Measurements from ENCODE around the gene GSTA5.
A peak's percentile ranks its signal among the peaks of the same experiment; 100 is the strongest.
"Not testable (repeated sequence)": the region's sequence is repeated elsewhere in the genome, so short reads cannot be mapped to it uniquely, and the experiment has no call there.

GSTA5 gene

DNA sequence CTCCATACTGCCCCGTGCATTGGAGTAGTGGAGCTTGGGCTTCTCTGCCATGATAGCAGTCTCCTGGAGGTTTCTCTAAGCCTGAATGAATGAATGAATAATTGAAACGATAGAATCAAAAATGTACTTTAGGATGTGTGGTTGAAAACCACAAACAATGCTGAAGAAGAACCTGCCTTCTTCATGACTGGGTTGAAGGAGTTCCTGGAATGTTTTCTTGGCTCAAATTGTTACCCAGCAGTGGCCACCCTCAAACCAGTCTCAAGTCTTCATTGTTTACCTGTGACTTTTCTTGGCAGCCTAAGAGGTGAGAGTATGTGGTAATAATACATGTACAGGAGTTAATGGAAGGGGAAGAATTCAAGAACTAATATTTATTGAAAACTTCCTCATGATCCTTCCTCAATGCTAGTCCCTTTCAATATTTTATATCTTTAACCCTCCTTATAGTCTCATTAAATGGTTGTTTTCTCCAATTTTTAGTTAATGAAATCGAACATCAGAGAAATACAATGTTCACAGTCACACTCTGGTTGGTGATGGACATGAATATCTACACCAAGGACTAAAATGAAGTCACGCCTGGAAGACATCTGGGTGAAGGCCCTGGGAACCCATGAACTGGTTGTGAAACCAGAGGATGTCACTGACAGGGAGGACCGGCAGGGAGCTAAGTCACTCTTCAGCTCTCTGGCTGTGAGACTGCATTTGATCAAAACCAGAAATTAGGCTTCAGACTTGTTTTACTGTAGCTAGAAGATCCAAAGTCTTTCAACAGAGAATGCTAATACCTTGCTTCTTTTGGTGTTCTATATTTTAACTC, at the start of gene GSTA5:
Gene GSTA5 (minus strand): TSS at position 51 of the 823 bp plus-strand sequence.
- no peak for DNase-seq (ENCODE audit: low read depth)

DNA sequence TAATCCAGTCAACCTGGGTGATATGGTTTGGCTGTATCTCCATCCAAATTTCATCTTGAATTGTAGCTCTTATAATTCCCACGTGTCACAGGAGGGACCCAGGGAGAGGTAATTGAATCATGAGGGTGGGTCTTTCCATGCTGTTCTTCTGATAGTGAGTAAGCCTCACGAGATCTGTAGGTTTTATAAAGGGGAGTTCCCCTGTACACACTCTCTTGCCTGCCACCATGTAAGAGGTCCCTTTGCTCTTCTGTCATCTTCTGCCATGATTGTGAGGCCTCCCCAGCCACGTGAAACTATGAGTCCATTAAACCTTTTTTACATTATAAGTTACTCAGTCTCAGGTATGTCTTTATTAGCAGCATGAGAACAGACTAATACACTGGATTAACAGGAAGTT, 49.4 kb upstream of the GSTA5 start:
- no peak for DNase-seq (ENCODE audit: low read depth)

DNA sequence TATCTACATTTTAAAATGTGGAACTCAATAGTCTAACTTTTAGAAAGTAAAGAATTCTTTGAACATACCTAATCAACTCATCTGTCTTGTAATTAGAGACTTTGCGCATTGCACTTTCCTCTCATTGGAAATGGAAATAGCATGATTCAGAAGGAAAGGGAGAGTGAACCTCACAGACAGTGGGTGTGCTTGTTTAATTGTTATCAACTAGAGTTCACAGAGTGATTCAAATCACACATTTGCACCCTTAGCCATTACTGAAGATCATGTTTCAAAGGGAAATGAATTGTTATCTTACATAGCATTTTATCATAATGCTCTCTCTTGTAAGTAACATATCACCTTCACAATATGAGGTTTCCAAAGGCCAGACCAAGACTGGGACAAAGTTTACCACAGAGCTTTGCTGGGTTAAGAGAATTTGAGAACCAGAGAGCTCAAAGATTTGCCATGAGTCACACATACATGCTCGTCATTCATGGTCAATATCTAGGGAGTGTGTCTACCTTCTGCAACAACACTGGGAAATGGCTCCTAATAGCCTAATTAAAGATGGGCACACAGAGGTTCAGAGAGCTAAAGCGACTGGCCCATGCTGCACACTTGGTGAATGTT, 47.4 kb upstream of the GSTA5 start:
- DNase-seq (ENCODE audit: low read depth), result no peak

DNA sequence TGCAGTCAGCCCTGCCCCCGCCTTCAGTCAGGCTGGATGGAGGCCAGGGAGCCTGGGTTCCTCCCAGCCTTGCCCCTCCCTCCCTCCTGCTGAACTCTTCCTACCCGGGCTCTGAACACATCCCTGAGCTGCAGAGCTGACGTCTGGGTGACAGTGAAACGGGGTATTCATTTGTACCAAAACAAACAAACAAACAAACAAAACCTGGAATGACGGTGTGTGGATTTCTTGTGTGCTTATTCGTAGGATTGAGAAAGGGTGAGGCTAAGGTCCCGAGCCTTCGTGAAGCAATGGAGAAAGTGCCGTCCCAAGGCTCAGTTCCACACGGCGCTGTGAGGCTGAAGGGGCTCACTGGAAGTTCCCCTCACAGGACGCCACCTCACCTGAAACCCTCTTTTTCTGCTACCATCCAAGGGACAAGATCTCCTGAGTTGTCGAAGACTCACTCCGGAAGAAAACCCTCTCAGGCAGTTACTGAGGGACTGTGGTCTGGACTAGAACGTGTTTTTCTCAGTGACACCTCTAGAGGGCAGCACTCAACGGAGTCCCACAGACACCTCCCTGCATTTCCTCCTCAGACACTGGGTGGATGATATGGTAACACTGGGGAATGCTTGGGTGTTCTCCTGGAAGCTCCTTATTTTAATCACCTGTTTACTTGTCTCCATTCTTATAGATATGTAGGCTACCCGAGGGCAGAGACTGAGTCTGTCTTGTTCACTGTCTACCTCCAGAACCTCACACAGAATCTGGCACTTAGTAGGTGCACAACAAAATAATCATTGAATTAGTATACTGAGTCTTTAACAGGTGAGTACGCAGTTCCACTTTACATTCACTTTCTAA, 41.6 kb upstream of the GSTA5 start:
- peak; percentile 49 for DNase-seq (ENCODE audit: low read depth)

DNA sequence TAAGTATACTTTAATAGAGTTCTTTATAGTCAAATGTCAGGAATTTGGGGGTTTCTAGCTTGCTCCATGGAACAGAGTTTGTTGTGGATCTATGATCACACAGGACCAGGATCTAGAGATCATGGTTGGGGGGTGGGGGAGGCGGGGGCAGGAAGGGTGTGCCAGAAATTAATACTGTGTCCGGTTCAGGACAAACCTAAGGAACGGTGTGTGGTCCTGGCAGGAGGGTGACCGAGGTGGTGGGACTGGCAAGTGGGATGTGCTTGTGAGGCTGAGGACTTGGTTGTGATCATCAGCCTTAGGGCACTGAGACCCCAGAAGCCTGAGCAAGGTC, 41.0 kb upstream of the GSTA5 start:
- DNase-seq (ENCODE audit: low read depth), result no peak

DNA sequence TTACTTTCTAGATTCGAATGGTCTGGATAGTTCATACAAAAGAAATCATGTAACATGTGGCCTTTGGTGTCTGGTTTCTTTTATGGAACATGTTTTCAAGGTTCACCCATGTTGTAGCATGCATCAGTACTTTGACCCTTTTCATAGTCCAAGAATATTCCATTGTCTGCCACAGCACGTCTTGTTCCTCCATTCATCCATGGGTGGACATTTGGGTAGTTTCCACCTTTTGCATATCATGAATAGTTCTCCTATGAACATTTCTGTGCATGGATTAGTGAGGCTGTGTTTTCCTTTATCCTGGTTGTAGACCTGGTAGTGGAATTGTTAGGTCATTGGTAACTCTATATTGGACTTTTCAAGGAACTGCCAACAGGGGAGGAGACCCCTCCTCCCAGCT, 37.2 kb upstream of the GSTA5 start:
- no peak for DNase-seq (ENCODE audit: low read depth)

DNA sequence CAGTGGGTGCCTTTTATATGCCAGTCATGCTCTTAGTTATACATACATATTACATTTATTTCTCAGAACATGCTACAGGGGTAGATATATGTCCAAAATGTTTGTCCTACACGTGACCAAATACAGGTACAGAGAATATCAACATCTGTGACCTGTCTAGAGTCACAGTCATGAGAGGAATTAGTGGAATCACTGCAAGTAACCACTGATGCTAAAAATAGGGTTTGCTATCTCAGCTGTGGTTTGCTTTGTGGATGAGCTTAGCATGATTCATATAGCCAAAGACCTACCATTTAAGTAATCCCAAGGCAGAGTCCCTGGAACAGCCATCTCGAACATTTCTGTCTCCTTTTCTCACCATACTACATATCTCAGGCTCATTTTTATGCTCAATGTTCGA, 36.6 kb upstream of the GSTA5 start:
- no peak for DNase-seq (ENCODE audit: low read depth)

DNA sequence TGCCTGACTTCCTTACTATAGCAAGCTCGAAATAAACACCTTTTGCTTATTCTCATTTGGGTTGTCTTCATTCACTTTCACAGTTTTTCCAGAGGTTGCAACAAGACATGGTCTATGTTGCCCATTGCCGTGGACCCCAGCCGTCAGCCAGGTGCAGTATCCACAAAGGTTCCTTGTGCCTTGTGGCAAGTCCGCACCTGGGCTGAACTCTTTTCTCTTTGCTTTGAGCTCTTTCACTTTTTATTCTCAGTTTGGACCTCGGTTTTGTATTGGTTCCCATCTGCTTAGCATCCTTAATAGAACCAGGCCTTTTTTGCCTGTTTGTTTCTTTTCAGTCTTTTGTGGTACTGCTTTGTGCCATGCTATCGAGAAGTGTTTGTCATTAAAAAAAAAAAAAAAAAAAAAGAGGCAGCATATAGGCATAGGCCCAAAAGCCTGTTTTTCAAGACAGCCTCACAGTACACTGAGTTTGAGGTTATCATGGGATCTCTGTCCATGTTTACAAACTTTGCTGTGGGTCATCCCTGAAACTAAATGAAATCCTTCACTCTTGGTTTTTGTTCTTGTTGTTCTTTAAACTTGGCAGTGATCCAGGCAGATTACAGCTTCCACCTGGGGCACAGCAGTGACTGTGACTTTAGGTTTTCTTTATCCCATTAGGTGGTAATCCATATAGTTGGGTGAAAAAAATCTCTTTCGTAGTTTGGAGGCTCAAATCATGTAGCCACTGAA, 35.6 kb upstream of the GSTA5 start:
- no peak for DNase-seq (ENCODE audit: low read depth)

DNA sequence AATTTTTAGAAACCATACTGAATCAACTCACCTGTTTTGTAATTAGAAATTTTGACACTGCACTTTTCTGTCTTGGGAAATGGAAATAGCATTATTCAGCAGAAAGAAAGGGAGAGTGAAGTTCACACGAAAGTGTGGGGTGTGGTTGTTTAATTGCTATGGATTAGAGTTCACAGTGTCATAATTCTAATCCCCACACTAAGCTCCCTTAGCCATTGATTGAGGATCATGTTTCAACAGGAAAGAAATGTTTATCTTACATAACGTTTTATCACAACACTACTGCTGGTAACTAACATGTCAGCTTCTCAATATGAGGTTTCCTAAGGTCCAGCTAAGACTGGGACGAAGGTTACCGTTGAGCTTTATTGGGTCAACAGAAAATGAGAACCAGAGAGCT, 31.4 kb upstream of the GSTA5 start:
- no peak for DNase-seq (ENCODE audit: low read depth)

DNA sequence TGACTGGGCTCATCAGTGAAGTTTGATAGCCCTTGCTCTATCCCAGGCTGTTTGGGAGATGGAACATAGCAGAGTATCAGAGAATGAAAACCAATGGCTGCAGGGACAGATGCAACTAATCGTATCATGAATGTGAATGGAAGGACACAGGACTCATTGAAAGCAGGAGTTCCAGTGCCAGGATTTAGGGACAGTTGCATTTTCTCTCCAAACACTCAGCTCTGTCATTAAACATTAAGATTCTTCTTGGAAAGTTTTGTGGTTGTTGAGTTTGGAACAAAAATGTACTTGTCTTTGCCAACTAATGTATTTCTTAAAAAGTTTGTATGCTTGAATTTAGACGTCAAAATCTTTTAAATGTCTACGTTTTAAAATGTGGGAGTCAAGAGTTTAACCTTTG, 31.0 kb upstream of the GSTA5 start:
- no peak for DNase-seq (ENCODE audit: low read depth)

DNA sequence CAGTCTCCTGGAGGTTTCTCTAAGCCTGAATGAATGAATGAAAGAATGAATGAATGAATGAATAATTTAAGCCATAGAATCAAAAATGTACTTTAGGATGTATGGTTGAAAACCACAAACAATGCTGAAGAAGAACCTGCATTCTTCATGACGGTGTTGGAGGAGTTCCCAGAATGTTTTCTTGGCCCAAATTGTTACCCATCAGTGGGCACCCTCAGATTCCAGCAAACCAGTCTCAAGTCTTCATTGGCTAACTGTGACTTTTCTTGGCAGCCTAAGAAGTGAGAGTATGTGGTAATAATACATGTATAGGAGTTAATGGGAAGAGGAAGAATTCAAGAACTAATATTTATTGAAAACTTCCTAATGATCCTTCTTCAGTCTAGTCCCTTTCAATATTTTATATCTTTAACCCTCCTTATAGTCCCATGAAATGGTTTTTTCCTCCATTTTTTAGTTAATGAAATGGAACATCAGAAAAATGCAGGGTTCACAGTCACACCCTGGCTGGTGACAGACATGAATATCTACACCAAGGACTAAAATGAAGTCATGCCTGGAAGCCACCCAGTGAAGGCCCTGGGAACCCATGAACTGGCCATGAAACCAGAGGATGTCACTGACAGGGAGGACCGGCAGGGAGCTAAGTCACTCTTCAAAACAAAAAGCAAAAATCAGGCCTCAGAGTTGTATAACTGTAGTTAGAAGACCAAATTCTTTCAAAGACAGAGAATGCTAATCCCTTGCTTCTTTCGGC, 29.9 kb upstream of the GSTA5 start:
- DNase-seq (ENCODE audit: low read depth), result not testable (repeated sequence)

DNA sequence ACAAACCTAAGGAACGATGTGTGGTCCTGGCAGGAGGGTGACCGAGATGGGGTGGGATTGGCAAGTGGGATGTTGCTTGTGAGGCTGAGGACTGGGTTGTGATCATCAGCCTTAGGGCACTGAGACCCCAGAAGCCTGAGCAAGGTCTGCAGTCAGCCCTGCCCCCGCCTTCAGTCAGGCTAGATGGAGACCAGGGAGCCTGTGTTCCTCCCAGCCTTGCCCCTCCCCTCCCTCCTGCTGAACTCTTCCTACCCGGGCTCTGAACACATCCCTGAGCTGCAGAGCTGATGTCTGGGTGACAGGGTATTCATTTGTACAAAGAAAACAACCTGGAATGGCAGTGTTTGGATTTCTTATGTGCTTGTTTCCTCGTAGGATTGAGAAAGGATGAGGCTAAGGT, 28.3 kb upstream of the GSTA5 start:
- DNase-seq (ENCODE audit: low read depth), result not testable (repeated sequence)

DNA sequence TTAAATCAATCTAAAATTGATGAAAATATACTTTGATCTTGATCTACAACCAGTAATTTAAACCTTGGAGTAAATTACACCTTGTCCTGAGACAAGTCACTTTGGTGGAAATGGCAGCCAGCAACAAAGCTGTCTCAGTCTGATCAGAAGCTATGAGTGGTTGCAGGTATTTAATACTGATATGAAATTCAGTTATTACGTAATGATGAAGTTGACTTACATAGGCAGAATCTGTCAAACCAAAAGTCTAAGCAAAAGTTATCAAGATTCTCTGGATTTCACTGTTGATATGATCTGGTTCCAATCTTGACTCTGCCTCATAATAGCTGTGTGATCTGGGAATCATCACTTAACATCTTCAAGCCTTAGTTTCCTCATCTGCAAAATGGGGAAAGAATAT, 27.6 kb upstream of the GSTA5 start:
- DNase-seq (ENCODE audit: low read depth), result no peak

DNA sequence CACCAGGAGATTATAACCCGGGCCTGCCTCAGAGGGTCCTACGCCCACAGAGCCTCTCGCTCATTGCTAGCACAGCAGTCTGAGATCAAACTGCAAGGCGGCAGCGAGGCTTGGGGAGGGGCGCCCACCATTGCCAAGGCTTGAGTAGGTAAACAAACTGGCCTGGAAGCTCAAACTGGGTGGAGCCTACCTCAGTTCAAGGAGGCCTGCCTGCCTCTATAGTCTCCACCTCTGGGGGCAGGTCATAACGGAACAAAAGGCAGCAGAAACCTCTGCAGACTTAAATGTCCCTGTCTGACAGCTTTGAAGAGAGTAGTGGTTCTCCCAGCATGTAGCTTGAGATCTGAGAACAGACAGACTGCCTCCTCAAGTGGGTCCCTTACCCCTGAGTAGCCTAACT, 20.5 kb upstream of the GSTA5 start:
- DNase-seq (ENCODE audit: low read depth), result not testable (repeated sequence)

DNA sequence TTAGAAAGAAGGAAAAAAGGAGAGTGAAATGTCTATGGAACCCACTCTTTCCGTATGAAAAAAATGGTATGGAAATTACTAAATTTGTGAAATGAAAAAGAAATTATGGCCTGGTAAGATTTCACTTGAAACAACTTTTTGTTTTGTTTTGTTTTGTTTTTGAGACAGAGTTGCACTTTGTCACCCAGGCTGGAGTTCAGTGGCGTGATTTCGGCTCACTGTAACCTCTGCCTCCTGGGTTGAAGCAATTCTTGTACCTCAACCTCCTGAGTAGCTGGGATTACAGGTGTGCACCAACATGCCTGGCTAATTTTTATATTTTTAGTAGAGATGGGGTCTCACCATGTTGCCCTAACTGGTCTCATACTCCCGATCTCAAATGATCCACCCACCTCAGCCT, 17.8 kb upstream of the GSTA5 start:
- DNase-seq (ENCODE audit: low read depth), result no peak

DNA sequence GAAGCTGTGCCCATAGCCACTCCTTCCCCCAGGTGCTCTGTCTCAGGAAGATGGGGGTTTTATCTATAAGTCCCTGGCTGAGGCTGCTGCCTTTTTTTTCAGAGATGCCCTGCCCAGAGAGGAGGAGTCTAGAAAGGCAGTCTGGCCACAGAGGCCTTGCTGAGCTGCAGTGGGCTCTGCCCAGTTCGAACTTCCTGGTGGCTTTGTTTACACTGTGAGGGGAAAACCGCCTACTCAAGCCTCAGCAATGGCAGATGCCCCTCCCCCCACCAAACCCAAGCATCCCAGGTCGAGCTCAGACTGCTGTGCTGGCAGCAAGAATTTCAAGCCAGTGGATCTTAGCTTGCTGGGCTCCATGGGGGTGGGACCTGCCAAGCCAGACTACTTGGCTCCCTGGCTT, 15.5 kb upstream of the GSTA5 start:
- DNase-seq (ENCODE audit: low read depth), result not testable (repeated sequence)

DNA sequence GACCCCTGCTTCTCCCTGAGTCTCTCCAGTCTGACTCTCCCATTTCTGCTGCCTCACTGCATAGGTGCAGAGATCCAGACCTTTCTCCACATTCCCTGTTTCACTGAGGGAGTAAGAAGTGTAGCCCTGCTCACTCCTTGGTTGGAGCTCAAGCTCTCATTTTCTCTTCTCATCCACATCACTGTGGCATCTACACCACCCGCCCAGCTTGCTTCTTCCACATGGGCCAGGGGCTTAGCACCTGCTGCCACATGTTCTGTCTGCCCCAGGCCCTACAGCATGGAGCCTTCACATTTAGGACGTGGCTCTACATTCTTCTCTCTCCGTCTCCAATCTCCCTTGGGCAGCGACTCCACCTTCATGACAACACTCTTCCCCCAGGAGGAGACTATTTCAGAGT, 8.5 kb upstream of the GSTA5 start:
- no peak for DNase-seq (ENCODE audit: low read depth)

DNA sequence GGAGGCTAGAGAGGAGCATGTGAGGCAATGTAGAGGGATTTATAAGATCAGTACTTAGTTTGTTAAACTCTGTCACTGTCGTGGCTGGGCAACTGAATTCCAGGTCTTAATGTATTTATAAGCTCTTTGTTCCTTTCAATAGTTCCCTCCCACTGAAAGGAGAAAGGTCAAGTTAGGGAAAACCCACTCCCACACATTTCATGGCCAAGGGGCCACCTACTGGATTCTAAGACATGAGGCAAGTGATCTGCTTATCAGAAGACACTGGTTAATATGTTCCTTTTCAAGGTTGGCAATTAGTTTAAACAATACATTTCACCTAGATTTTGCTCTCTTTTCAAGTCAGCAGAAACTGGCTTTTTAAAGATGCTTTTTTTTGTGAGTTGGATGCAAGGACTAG, 5.4 kb upstream of the GSTA5 start:
- no peak for DNase-seq (ENCODE audit: low read depth)

DNA sequence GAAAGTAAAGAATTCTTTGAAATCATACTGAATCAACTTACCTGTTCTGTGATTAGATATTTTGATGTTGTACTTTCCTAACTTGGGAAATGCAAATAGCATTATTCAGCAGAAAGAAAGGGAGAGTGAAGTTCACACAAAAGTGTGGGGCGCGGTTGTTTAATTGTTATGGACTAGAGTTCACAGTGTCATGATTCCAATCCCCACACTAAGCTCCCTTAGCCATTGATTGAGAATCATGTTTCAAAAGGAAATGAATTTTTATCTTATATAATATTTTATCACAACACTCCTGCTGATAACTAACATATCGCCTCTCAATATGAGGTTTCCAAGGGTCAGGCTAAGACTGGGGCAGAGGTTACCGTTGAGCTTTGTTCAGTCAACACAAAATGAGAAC, 3.0 kb upstream of the GSTA5 start:
- DNase-seq (ENCODE audit: low read depth), result no peak

DNA sequence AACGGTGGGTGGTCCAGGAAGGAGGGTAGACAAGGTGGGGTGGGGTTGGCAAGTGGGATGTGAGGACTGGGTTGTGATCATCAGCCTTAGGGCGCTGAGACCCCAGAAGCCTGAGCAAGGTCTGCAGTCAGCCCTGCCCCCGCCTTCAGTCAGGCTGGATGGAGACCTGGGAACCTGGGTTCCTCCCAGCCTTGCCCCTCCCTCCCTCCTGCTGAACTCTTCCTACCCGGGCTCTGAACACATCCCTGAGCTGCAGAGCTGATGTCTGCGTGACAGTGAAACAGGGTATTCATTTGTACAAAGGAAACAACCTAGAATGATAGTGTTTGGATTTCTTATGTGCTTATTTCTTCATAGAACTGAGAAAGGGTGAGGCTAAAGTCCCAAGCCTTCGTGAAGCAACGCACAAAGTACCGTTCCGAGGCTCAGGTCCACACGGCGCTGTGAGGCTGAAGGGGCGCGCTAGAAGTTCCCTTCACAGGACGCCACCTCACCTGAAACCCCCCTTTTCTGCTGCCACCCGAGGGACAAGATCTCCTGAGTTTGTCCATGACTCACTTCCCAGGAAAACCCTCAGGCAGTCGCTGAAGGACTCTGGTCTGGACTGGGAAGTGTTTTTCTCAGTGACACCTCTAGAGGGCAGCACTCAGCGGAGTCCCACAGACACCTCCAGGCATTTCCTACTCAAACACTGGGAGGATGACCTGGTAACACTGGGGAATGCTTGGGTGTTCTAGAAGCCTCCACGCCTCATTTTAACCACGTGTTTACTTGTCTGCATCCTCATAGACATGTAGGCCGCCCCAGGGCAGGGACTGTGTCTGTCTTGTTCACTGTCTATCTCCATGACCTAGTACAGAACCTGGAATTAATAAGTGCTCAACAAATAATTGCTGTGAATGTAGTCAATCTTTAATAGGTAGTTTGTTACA, 1.2 kb downstream of the GSTA5 start:
- peak; percentile 36 for DNase-seq (ENCODE audit: low read depth)

DNA sequence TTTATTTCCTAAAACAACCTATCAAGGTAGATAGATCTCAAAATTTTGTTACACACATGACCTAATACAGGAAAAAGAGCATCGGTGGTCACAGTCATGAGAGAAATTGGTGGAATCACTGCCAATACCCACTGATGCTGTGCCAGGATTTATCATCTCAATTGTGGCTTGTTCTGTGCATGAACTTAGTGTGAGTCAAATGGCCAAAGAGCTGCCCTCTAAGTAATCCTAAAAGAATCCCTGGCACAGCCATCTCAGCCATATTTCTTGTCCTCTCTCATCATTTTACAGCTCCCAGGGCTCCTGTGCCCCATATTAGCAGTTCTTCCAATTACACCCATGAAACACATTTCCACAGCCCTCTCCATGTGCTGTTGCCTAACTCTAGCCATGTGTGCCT, 6.1 kb downstream of the GSTA5 start:
- DNase-seq (ENCODE audit: low read depth), result no peak

Measured in fibroblast of the conjunctiva (primary cell).